ENCODE measurements around the gene ECE2.

Gene ECE2

GRCh38 chr3:184291738-184292445 lies 16.1 kb downstream of the ECE2 start:
- H3K36me3 Mint-ChIP-seq (ENCODE audit: insufficient read depth): no peaks in the 10 kb centered on the region
- ATAC-seq (replicated peaks; ENCODE audit: extremely low read depth, poor library complexity, severe bottlenecking): no peak

GRCh38 chr3:184295771-184296170 lies 19.9 kb downstream of the ECE2 start:
- Mint-ChIP-seq H3K27ac (ENCODE audit: low read depth) (no peak overlapping the region), H3K36me3 (ENCODE audit: insufficient read depth) (peaks cover 20% of the 10 kb centered on the region), H3K9me3 (no peaks in the 10 kb centered on the region), H3K4me1 (peaks cover 19% of the 10 kb centered on the region), H3K4me3 (no peak overlapping the region), H3K27me3 (no peaks in the 10 kb centered on the region)
- DNase-seq (ENCODE audit: low spot score in 2 of 2) (no peak), ATAC-seq (replicated peaks; ENCODE audit: extremely low read depth, poor library complexity, severe bottlenecking) (no peak)

More at GRCh38 chr3:184291738-184292445, 16.1 kb downstream of the ECE2 start:
- peaks cover 11% of the 10 kb centered on the region for H3K27me3 Mint-ChIP-seq
- peak overlapping the region; percentile 46 for H3K27ac Mint-ChIP-seq (ENCODE audit: low read depth)
- no peaks in the 10 kb centered on the region for H3K4me1 Mint-ChIP-seq
- DNase-seq (ENCODE audit: low spot score in 2 of 2): no peak
- H3K4me3 Mint-ChIP-seq: no peak overlapping the region
- H3K9me3 Mint-ChIP-seq: no peaks in the 10 kb centered on the region

GRCh38 chr3:184296616-184297015 lies 20.8 kb downstream of the ECE2 start:
- H3K9me3 Mint-ChIP-seq: no peaks in the 10 kb centered on the region
- H3K36me3 Mint-ChIP-seq (ENCODE audit: insufficient read depth): peaks cover 27% of the 10 kb centered on the region
- H3K4me3 Mint-ChIP-seq: no peak overlapping the region
- no peak overlapping the region for H3K27ac Mint-ChIP-seq (ENCODE audit: low read depth)
- no peaks in the 10 kb centered on the region for H3K27me3 Mint-ChIP-seq
- DNase-seq (ENCODE audit: low spot score in 2 of 2): no peak
- peaks cover 20% of the 10 kb centered on the region for H3K4me1 Mint-ChIP-seq
- no peak for ATAC-seq (replicated peaks; ENCODE audit: extremely low read depth, poor library complexity, severe bottlenecking)

- ATAC-seq (replicated peaks; ENCODE audit: extremely low read depth, poor library complexity, severe bottlenecking): peak; percentile 92
- no peaks in the 10 kb centered on the region for H3K27me3 Mint-ChIP-seq
- H3K36me3 Mint-ChIP-seq (ENCODE audit: insufficient read depth): peaks cover 46% of the 10 kb centered on the region
- peaks cover 20% of the 10 kb centered on the region for H3K4me1 Mint-ChIP-seq
- DNase-seq (ENCODE audit: low spot score in 2 of 2): peak; percentile 90 to 95
- H3K4me3 Mint-ChIP-seq: peak within 1 kb of the TSS; percentile 93
- no peaks in the 10 kb centered on the region for H3K9me3 Mint-ChIP-seq
- peak within 1 kb of the TSS; percentile 99 for H3K27ac Mint-ChIP-seq (ENCODE audit: low read depth)
These were observed 23.1 kb downstream of the ECE2 start, which contains the start of gene PSMD2 for GRCh38 chr3:184298759-184299487. PSMD2 (plus strand) TSS chr3:184299241; CDS start chr3:184299267, 26 bp downstream.

GRCh38 chr3:184299488-184300377 lies 23.9 kb downstream of the ECE2 start:
- peaks cover 25% of the 10 kb centered on the region for H3K4me1 Mint-ChIP-seq

GRCh38 chr3:184300378-184300720 lies 24.5 kb downstream of the ECE2 start:
- Mint-ChIP-seq H3K9me3 (no peaks in the 10 kb centered on the region), H3K4me3 (peak overlapping the region; percentile 93), H3K4me1 (peaks cover 25% of the 10 kb centered on the region), H3K36me3 (ENCODE audit: insufficient read depth) (peaks cover 55% of the 10 kb centered on the region), H3K27ac (ENCODE audit: low read depth) (no peak overlapping the region), H3K27me3 (no peaks in the 10 kb centered on the region)
- ATAC-seq (replicated peaks; ENCODE audit: extremely low read depth, poor library complexity, severe bottlenecking) (no peak), DNase-seq (ENCODE audit: low spot score in 2 of 2) (no peak)

More at GRCh38 chr3:184299488-184300377, 23.9 kb downstream of the ECE2 start:
- Mint-ChIP-seq H3K9me3 (no peaks in the 10 kb centered on the region), H3K27me3 (no peaks in the 10 kb centered on the region), H3K27ac (ENCODE audit: low read depth) (peak overlapping the region; percentile 99), H3K36me3 (ENCODE audit: insufficient read depth) (peaks cover 50% of the 10 kb centered on the region), H3K4me3 (peak overlapping the region; percentile 93)
- ATAC-seq (replicated peaks; ENCODE audit: extremely low read depth, poor library complexity, severe bottlenecking) (no peak), DNase-seq (ENCODE audit: low spot score in 2 of 2) (no peak)

GRCh38 chr3:184305577-184305976 lies 29.8 kb downstream of the ECE2 start:
- H3K36me3 Mint-ChIP-seq (ENCODE audit: insufficient read depth): peaks cover 75% of the 10 kb centered on the region
- H3K9me3 Mint-ChIP-seq: no peaks in the 10 kb centered on the region
- ATAC-seq (replicated peaks; ENCODE audit: extremely low read depth, poor library complexity, severe bottlenecking): no peak
- H3K27me3 Mint-ChIP-seq: no peaks in the 10 kb centered on the region
- no peak overlapping the region for H3K4me3 Mint-ChIP-seq
- H3K4me1 Mint-ChIP-seq: peaks cover 14% of the 10 kb centered on the region
- no peak for DNase-seq (ENCODE audit: low spot score in 2 of 2)
- H3K27ac Mint-ChIP-seq (ENCODE audit: low read depth): no peak overlapping the region

GRCh38 chr3:184306341-184306972 lies 30.6 kb downstream of the ECE2 start:
- Mint-ChIP-seq H3K9me3 (no peaks in the 10 kb centered on the region), H3K27ac (ENCODE audit: low read depth) (no peak overlapping the region), H3K27me3 (no peaks in the 10 kb centered on the region), H3K36me3 (ENCODE audit: insufficient read depth) (peaks cover 70% of the 10 kb centered on the region), H3K4me3 (no peak overlapping the region), H3K4me1 (peaks cover 11% of the 10 kb centered on the region)
- DNase-seq (ENCODE audit: low spot score in 2 of 2): no peak
- no peak for ATAC-seq (replicated peaks; ENCODE audit: extremely low read depth, poor library complexity, severe bottlenecking)

- Mint-ChIP-seq H3K27me3 (no peaks in the 10 kb centered on the region), H3K9me3 (no peaks in the 10 kb centered on the region), H3K4me1 (peaks cover 11% of the 10 kb centered on the region), H3K36me3 (ENCODE audit: insufficient read depth) (peaks cover 59% of the 10 kb centered on the region), H3K27ac (ENCODE audit: low read depth) (no peak overlapping the region), H3K4me3 (no peak overlapping the region)
- DNase-seq (ENCODE audit: low spot score in 2 of 2) (no peak), ATAC-seq (replicated peaks; ENCODE audit: extremely low read depth, poor library complexity, severe bottlenecking) (no peak)
These were observed 32.1 kb downstream of the ECE2 start for GRCh38 chr3:184307915-184308314.

- no peak for ATAC-seq (replicated peaks; ENCODE audit: extremely low read depth, poor library complexity, severe bottlenecking)
- no peaks in the 10 kb centered on the region for H3K27me3 Mint-ChIP-seq
- no peak overlapping the region for H3K4me3 Mint-ChIP-seq
- H3K9me3 Mint-ChIP-seq: no peaks in the 10 kb centered on the region
- H3K27ac Mint-ChIP-seq (ENCODE audit: low read depth): no peak overlapping the region
- peaks cover 51% of the 10 kb centered on the region for H3K36me3 Mint-ChIP-seq (ENCODE audit: insufficient read depth)
- peaks cover 11% of the 10 kb centered on the region for H3K4me1 Mint-ChIP-seq
- DNase-seq (ENCODE audit: low spot score in 2 of 2): no peak
These were observed 32.9 kb downstream of the ECE2 start for GRCh38 chr3:184308744-184309143.

GRCh38 chr3:184311633-184312032 lies 35.8 kb downstream of the ECE2 start:
- Mint-ChIP-seq H3K9me3 (no peaks in the 10 kb centered on the region), H3K4me3 (no peak overlapping the region), H3K4me1 (peaks cover 8% of the 10 kb centered on the region), H3K27me3 (no peaks in the 10 kb centered on the region), H3K27ac (ENCODE audit: low read depth) (no peak overlapping the region), H3K36me3 (ENCODE audit: insufficient read depth) (peaks cover 42% of the 10 kb centered on the region)
- ATAC-seq (replicated peaks; ENCODE audit: extremely low read depth, poor library complexity, severe bottlenecking) (no peak), DNase-seq (ENCODE audit: low spot score in 2 of 2) (no peak)

- Mint-ChIP-seq H3K9me3 (no peaks in the 10 kb centered on the region), H3K4me3 (peak within 1 kb of the TSS; percentile 76), H3K4me1 (peaks cover 29% of the 10 kb centered on the region), H3K27me3 (no peaks in the 10 kb centered on the region), H3K27ac (ENCODE audit: low read depth) (peak within 1 kb of the TSS; percentile 84), H3K36me3 (ENCODE audit: insufficient read depth) (peaks cover 33% of the 10 kb centered on the region)
- DNase-seq (ENCODE audit: low spot score in 2 of 2) (peak; percentile 86), ATAC-seq (replicated peaks; ENCODE audit: extremely low read depth, poor library complexity, severe bottlenecking) (peak; percentile 85)
These were observed 38.5 kb downstream of the ECE2 start, which contains the start of gene EIF4G1 for GRCh38 chr3:184314363-184314699. EIF4G1 (plus strand) TSS chr3:184314606; CDS start chr3:184315797, 1,191 bp downstream.
